Liver (tissue), 3 donors: ENCODE data around the gene TENM3.

ENCODE experiments used
- ATF3 ChIP-seq: IDR thresholded peaks from 2 replicates; pipeline ENCODE4 v1.6.1; 2016; ENCODE audit warnings: antibody characterized with exemption
- CTCF ChIP-seq: fragments of 150-350 bp; IDR thresholded peaks from 2 replicates; pipeline ENCODE4 v1.5.1; 2017; ENCODE audit warnings: improper control_type of control experiment, low read depth, low read length; ENCODE audit not compliant: missing input control
- FOXA1 ChIP-seq: IDR thresholded peaks from 2 replicates; pipeline ENCODE4 v1.6.1; 2016; ENCODE audit warnings: antibody characterized with exemption
- FOXA2 ChIP-seq: IDR thresholded peaks from 2 replicates; pipeline ENCODE4 v1.6.1; 2016; ENCODE audit warnings: antibody characterized with exemption
- GABPA ChIP-seq, 2 donors: IDR thresholded peaks in 1 of 2; conservative IDR thresholded peaks in 1 of 2; 2 replicates each; pipeline ENCODE4 v1.6.1; 2016; ENCODE audit warnings: antibody characterized with exemption in 2 of 2, mild to moderate bottlenecking in 1 of 2, moderate library complexity in 1 of 2
- JUND ChIP-seq, 2 donors: IDR thresholded peaks; 2 replicates each; pipeline ENCODE4 v1.6.1; 2016; ENCODE audit warnings: antibody characterized with exemption in 2 of 2
- MAX ChIP-seq: IDR thresholded peaks from 2 replicates; pipeline ENCODE4 v1.6.1; 2016; ENCODE audit warnings: antibody characterized with exemption
- RAD21 ChIP-seq, 2 donors: IDR thresholded peaks; 2 replicates each; pipeline ENCODE4 v1.6.1; 2016; ENCODE audit warnings: antibody characterized with exemption in 2 of 2, mild to moderate bottlenecking in 2 of 2
- REST ChIP-seq: IDR thresholded peaks from 2 replicates; pipeline ENCODE4 v1.6.1; 2016; ENCODE audit warnings: antibody characterized with exemption, mild to moderate bottlenecking
- RXRA ChIP-seq, 2 donors: IDR thresholded peaks; 2 replicates each; pipeline ENCODE4 v1.6.1; 2017 to 2018; ENCODE audit warnings: antibody characterized with exemption in 2 of 2, mild to moderate bottlenecking in 1 of 2
- YY1 ChIP-seq: IDR thresholded peaks from 2 replicates; pipeline ENCODE4 v1.6.1; 2016; ENCODE audit warnings: antibody characterized with exemption, mild to moderate bottlenecking
- donor health status: healthy.
- donor health status: healthy.

GRCh38 chr4:182604161-182604622 lies 361.0 kb downstream of the TENM3 start:
- TF ChIP-seq CTCF: no peak
- TF ChIP-seq REST: no peak
- TF ChIP-seq GABPA (IDR thresholded peaks at IDR 0.05 in 1 of 2, conservative IDR thresholded peaks at IDR 0.05 in 1 of 2): no peak
- TF ChIP-seq JUND (IDR thresholded peaks at IDR 0.05): no peak
- no peak for TF ChIP-seq FOXA1
- no peak for TF ChIP-seq RAD21 (IDR thresholded peaks at IDR 0.05)
- TF ChIP-seq YY1: no peak
- no peak for TF ChIP-seq MAX
- no peak for TF ChIP-seq RXRA (IDR thresholded peaks at IDR 0.05)
- no peak for TF ChIP-seq FOXA2
- TF ChIP-seq ATF3: no peak
